SK-N-SH treated with all-trans-retinoic acid at 6 μM for 48 hours (cell line): ENCODE measurements around the gene GJB5.

Experiments used
- ARNTL ChIP-seq: fragments of 450-650 bp; formaldehyde crosslinking; IDR thresholded peaks from 2 replicates; pipeline ENCODE4 v1.5.0; 2020; ENCODE audit warnings: low read depth, mild to moderate bottlenecking, moderate library complexity, borderline replicate concordance
- CSDC2 ChIP-seq: fragments of 250-450 bp; sonication (Bioruptor Pico); IDR thresholded peaks from 2 replicates; pipeline ENCODE4 v1.5.0; 2020; ENCODE audit warnings: mild to moderate bottlenecking, moderate library complexity
- ISL1 ChIP-seq: fragments of 250-450 bp; sonication (Bioruptor Pico); IDR thresholded peaks from 2 replicates; pipeline ENCODE4 v2.1.2; 2022; ENCODE audit warnings: mild to moderate bottlenecking, moderate library complexity
- RARB ChIP-seq: fragments of 250-450 bp; sonication (Bioruptor Pico); IDR thresholded peaks from 2 replicates; pipeline ENCODE4 v1.8.0; 2021; ENCODE audit warnings: mild to moderate bottlenecking, moderate library complexity
- TCF4 ChIP-seq: fragments of 250-450 bp; sonication (Bioruptor Pico); IDR thresholded peaks from 2 replicates; pipeline ENCODE4 v1.8.0; 2021; ENCODE audit warnings: mild to moderate bottlenecking, moderate library complexity, borderline replicate concordance
- ZFP3 ChIP-seq: fragments of 250-450 bp; sonication (Bioruptor Pico); IDR thresholded peaks from 2 replicates; pipeline ENCODE4 v1.5.0; 2020; ENCODE audit warnings: mild to moderate bottlenecking, moderate library complexity
- ZNF565 ChIP-seq: fragments of 450-650 bp; formaldehyde crosslinking; conservative IDR thresholded peaks from 2 replicates; pipeline ENCODE4 v1.5.0; 2020; ENCODE audit warnings: low read depth, mild to moderate bottlenecking, moderate library complexity

- TF ChIP-seq ZFP3 (CRISPR knock-in tag) (no peak), CSDC2 (CRISPR knock-in tag) (no peak), ISL1 (CRISPR knock-in tag) (no peak), TCF4 (no peak), ARNTL (no peak), RARB (CRISPR knock-in tag) (no peak), ZNF565 (no peak)
These were observed 6.4 kb downstream of the GJB5 start for GRCh38 chr1:34761176-34761761.
